GM21717 (cell line): Measurements from ENCODE around the gene PRKN.

Experiments
- ATAC-seq: cut with Tn5 transposase; IDR thresholded peaks from one replicate; pipeline ENCODE4 v1.9.1; 2021; ENCODE audit warnings: mild to moderate bottlenecking, moderate library complexity; ENCODE audit not compliant: unreplicated experiment

Gene PRKN

DNA sequence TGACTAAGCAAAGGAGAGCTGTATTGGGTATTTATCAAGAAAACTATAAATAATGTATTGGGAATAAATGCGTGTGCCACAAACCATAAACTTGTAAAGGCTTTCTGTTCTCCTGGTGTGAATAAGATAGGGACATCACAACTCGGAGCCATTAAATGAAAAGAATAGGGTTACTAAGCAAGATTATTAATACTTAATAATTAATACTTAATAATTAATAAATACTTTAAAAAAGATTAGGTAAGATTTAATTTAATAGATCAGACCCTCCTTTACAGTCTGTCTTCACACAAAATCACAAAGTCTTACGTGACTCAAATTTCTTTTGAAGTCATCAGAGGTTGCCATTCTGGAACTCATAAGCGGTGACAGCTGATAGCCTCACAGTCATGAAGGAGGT, 648.9 kb downstream of the PRKN start:
- ATAC-seq: no peak

DNA sequence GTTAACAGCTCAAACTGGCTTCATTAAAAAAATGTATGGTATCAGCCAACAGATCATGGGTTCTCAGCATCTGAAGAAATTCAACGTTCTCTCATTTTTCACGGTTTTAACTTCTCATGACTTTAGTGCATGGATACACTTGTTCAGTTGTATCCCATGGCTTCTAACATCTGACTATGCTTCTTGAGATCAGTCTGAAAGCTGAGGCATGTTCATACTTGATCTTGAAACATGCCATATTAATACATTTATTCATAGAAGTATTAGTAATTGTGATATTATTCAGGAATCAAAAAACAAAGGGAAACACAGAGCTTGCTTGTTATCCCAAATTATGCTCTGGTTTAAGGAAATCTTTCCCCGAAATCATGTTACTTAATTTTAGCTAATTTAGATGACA, 649.4 kb downstream of the PRKN start:
- ATAC-seq: no peak

DNA sequence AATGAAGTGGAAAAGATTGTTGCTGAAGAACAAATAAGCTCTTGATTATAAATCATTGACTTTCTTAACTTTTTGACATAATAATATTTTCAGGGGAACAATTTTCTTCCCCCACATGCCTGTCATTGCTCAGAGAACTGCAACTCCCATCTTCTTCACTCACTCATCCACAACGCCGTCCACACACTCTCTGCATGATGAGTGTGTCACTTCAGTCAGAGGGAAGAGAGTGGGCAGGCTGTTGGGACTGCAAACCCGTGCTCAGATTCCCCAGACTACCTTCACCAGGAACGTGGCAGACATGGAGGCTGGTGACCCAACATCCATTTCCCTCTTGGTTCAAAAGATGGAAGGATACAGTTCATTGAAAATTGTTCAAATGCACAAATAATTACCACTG, 650.8 kb downstream of the PRKN start:
- no peak for ATAC-seq

DNA sequence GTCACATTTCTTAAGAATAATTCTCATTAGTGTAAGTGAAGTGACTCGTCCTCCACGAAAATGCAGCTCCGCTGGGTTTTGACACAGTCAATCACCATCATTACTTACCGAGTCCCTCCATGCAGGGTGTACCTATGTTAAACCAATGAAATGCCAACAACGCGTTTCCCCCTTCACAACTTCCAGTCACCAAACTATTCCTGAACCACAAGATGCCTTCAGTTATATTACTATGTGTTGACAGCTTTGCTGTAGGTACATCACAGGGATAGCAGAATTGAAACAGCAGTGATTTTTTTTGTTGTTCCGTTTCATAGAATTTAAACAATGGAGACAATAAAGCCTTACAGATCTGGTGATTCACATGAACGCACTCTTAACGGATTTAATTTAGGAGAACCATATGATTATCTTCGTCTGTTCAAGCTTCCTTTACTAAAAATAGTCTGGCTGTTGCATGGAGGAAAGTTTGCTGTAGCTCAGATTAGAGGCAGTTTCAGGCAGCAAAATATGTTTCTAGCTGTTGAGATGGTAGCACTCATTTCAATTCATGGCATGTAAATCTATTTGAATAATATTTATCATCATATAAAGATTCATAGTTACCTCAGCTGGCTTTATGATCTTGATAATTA, 652.8 kb downstream of the PRKN start:
- no peak for ATAC-seq

DNA sequence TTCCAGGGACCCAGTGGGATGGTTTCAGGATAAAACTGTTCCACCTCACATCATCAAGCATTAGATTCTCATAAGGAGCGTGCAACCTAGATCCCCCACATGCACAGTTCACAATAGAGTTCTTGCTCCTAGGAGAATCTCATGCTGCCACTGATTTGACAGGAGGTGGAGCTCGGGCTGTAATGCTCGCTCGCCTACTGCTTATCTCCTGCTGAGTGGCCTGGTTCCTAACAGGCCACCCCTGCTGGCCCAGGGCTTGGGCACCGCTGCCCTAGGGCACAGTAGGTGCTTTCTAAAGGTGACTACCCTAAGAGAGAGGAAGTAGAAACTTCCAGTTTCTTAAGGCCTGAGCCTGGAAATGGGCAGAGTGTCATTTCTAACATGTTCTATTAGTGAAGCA, 656.9 kb downstream of the PRKN start:
- no peak for ATAC-seq

DNA sequence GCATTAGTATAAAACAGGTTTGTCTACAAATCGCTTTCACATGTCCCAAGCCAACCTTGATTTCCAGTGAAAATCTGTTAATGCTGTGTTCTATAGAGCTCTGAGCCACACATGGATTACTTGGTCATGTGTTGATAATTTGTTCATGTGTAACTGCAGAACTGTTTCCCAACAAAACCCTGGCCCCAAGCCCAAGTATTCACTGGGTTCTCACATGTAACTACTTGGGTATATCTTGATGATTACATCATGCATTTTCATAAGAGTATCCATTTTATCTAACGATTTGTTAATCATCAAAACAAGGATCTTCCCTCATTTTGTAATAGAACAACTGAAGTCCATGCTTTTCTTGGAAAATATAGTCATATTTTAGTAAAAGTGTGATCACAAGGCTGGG, 657.6 kb downstream of the PRKN start:
- ATAC-seq: no peak

DNA sequence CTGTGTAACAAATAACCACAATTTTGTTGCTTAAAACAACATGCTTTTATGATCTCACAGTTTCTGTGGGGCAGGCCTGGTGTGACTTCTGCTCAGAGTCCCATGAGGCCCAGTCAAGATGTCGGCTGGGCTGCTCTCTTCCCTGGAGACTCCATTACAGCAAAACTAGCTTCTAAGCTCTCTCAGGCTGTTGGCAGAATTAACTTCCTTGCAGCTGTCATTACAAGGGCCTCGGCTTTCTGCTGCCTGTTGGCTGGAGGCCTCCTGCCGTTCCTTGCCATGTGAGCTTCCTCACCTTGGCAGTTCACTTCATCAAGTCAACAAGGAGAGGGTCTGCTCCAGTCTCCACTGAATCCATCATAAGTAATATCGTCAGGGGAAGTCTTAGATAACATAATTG, 659.2 kb downstream of the PRKN start:
- ATAC-seq: no peak

DNA sequence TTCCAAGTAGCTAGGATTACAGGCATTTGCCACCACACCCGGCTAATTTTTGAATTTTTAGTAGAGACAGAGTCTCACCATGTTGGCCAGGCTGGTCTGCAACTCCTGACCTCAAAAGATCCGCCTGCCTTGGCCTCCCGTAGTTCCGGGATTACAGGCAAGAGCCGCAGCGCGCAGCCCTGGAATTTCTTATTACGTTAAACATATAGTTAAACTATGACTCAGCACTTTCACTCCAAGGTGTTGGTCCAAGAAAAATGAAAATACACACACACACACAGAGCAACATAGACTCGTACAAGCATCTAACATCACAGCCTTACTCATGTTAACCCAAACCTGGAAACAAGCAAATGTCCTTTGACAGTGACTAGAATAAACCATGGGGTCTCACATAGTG, 663.9 kb downstream of the PRKN start:
- no peak for ATAC-seq

DNA sequence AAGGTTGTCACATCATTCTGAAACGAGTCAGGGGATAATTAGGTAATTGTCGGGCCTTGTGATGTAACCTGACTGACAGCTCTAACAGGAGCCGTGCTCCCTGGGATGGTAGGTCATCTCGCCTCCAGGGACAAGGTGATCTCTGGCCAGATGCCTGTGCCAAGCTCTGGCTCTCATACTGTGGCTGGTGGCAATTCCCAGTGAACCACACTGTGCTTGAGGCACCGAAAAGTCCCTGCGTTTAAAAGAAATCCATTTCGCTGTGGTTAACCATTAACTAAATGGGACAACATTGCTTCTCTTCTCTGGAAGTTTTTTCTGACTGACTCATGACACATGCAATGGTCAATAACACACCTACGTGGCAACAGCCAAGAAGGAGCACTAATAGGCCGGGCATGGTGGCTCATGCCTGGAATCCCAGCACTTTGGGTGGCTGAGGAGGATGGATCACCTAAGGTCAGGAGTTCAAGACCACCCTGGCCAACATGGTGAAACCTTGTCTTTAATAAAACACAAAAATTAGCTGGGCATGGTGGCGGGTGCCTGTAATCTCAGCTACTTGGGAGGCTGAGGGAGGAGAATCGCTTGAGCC, 669.2 kb downstream of the PRKN start:
- no peak for ATAC-seq

DNA sequence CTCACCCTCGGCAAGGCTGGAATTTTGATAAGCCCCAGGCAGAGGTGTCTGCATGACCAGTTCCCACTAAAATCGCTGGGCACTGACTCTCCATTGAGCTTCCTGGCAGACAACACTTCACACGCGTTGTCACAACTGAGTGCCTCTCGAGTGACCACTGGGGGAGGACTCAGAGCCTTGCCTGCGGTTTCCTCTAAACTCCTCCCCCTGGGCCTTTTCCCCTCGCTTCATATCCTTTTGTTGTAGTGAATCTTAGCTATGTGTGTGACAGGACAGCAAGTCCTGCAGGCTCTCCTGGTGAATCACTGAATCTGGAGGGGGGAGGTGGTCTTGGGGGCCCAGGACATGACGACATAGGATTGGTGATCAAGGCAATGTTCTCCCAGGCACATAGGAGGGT, 670.8 kb downstream of the PRKN start:
- no peak for ATAC-seq

DNA sequence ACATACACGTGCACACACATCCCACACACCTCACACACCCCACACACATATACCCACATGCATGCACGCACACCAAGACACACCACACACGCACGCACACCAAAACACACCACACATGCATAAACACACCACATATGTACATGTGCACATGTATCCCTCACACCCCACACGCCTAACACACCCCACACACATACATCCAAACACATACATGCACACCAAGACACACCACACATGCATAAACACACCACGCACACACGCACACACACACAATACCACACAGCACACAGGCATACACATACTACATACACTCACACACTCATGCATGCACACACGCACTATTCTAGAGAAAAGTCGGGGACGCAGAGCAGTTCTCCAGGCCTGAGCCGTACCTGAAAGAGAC, 671.5 kb downstream of the PRKN start:
- no peak for ATAC-seq

DNA sequence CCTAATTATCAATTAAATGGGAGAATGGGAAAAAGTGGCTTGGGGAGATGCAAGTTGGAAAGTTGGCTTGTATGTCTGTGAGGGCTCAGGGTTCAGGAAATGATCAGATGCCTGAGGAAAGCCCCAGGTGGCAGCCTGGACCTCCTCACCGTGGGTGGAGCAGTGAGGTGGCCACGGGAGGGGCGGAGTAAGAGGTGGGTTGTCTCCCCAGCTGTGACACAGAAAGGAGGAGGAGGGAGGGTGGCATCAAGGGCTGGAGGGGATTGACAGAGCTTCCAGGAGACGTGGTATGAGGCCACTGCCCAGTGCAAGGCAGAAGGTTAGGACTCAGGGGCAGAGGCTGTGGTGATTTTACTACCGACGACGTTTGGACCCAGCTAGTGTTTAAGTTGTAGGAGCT, 672.2 kb downstream of the PRKN start:
- no peak for ATAC-seq

DNA sequence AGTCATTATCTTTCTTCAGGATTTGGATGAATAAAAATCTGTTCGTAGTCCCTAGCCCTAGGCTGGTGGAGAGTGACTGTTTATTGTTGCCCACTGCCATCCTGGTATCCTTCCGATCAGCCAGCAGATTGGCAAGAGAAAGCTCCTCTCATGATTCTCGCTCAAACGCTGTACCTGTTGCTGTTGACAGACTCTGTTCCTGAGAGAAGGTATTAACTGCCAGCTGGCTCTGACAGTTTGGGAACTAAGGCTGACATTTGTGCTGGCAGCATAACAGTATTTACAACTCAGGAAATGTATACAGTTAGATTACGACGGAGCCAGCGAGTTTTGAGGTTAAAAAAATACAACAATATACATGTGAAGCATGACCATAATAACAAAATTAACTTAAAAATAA, 674.5 kb downstream of the PRKN start:
- no peak for ATAC-seq

DNA sequence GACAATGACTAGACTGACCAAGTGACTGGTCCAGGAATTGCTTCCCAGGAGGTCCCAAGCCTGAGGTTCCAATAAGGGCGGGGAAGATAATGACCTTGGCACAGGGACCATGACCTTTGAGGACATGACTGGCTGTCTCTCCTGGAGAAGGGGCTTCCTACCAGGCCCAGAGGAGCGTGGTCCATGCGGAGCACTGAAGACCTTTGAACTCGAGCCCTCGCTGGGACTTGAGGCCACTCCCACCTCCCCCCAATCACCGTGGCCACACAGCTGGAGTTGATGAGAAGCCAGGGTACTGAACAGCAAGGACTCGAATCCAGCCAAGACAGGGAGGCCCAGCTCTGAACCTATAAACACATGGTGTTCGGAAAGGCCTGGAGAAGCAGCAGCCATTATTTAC, 677.0 kb downstream of the PRKN start:
- ATAC-seq: no peak

DNA sequence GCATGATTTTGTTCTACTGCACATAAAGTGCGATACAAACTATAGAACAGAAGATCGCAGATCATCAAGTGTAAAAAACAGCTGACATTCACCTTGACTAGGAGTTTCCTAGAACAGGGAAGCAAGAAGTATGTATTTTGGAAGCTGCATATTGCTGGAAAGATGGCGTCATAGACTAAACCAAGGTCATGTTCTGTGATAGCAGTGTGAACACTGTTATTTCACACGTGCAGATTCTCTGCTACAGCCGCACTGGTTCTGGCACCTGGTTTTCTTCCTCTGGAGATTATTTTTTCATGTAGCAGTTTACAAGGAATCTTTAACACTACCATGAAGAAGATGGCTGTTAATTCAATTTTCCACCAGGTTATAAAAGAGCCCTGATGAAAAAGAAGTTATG, 681.2 kb downstream of the PRKN start:
- ATAC-seq: no peak

DNA sequence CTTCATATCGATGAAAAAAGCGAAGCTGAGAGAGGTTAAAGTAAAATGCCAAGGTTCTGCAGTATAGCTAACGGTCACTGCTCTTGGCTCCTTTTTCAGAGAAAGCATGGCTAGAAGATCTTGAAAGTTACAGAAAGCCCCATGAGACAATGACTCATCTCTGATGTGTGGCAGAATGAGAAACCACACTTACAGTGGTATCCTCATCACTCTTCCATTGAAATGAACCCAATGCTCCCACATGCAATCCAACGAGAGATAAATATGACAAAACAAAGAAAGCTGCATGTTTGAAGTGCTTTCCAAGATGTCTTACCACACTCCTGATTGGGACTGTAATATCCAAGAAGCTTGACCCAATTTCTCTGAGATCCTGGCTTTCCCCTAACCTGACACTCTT, 694.9 kb downstream of the PRKN start:
- ATAC-seq: peak; percentile 81

DNA sequence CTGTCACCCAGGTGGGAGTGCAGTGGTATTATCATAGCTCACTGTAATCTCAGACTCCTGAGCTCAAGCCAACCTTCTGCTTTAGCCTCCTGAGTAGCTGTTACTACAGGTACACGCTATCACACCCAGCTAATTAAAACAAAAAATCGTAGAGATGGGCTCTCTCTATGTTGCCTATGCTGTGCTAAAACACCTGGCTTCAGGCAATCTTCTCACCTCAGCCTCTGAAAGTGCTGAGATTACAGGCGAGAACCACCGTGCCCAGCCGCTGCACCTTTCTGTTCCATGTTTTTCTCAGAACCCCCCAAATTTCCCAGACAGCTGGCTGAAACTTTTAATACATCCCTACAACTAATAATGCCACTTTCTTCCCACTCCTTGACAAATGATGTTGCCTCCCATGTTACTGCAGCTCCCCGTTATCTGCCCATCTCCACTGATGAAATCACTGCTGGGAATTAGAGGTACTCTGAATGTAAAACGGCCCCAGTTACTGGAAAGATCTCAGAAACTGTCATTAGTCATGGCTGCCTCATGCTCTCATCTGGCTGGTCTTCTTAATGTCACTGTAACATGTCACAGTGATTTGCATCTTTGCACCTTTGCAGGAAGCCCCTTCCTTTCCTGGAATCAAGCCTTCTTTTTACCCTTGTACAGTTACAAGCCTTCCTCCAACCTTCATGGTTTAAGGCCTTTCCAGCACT, 697.5 kb downstream of the PRKN start:
- ATAC-seq: no peak

DNA sequence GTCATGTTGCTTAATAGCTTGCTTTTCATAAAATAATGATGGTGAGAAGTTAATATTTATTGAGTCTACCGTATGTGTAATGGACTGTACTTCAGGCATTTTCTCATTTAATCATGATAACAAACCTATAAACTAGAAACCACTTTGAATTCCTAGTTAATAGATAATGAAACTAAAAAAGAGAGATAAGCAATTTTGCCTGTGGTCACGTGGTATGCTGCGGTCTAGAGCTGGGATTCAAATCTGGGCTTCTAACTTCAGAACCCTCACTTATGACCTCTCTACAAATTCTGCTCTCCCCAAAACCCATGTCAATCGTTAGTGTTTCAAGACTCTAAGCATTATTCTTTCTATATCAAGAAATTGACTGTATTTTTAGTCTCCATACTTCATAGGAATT, 700.7 kb downstream of the PRKN start:
- ATAC-seq: no peak

DNA sequence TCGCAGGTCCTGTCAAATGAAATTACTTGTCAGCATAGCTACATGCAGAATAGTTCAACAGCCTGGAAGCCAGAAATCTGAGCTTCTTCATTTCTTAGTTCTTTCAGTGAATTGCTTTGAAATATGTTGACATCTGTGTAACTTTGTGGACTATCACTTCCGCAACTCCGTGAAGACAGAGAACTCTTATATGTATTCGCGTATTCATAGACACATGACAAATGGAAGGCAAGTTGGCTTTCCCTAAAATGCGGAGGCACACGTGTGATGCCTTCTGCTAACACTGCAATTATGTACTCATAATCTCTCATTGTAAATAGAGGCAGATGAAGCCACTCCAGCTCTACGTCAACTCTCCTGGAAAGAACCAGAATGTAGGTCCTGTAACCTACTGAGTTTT, 701.5 kb downstream of the PRKN start:
- ATAC-seq: no peak

DNA sequence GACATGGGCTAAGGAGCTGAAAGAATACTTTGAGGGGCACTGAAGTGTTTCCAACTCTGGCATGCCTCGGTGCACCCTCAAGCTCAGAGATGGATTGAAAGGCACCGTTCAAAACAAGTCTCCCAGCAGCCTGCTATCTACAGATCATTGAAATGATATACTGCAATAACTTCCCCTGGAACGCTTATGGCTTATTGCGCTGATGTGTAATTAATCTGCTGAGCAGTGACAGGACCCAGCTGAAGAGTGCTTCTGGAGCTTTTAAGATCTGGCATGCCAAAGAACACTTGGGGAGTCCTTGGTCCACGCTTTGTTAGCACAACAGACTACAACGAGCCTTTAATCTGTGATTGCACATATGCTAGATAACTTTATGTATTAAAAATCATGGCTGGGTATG, 708.2 kb downstream of the PRKN start:
- no peak for ATAC-seq

DNA sequence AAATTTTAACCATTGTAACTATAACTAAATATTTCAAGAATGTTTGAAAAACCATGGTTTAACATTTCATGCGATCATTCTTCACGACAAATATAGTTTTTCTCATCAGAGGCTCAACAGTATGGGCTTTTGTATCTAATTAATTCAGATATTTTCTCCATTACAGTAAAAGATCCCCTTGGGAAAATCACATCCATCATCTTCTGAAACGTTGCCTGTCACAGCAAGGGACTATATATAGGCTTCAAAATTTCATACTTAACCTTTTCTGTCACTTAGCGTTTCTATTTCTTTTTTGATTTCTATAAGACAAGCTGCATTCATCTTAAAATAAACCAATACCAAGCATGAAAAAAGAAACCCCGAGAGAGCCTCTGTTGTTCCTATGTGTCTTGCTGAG, 710.0 kb downstream of the PRKN start:
- no peak for ATAC-seq

DNA sequence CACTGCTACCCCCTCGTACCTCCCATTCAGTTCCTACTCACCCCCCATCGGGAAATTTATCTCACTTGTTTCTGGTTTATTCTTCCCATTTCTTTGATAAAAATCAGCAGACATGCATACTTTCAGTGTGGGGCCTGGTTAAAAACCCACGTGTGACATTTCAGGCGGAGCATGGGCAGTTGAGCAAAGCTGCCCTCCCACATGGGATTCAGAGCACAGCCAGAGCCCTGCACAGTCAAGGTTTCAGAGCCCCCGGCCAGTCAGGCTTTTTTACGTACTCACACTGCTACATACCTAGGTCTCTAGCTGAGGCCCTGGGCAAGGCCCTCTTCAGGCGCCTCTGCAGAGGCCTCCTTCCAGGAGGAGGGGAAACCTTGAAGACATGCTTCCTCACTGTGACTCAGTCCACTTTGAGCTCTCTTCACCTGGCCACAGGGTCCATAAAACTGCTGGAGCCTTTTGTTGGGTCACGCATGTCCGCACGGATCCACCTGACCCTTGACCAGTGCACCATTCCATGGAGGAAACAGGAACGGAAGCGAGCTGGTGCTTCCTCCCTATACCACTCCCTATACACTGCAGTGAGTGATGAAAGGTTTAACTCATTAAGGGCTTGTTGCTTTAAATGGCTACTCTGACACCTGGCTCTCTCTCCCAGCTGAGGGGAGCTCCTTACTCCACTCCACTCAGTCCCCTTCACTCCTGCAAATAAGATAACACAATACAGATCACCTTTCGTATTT, 713.3 kb downstream of the PRKN start:
- ATAC-seq: no peak
